Measurements from ENCODE around the gene MRPL54.

DNA sequence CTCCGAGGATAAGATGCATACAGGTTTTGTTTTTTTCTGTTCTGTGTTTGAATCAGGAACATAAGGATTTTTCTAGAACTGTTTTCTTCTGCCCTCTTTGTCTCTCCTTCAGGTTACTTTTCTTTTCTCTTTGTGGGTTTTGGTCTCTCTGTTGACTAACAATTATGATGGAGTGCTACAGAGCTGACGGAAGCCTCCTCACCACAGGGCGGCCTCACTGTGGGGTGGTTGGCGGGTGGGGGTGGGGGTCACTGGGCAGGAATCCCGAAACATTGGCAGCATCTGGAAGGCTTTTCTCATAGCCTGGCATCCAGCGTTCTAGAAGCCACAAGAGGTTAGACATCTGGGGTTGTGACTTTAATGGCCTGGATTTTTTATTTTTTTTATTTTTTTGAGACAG, 35.7 kb downstream of the MRPL54 start:
- TF ChIP-seq, protein P1, sequence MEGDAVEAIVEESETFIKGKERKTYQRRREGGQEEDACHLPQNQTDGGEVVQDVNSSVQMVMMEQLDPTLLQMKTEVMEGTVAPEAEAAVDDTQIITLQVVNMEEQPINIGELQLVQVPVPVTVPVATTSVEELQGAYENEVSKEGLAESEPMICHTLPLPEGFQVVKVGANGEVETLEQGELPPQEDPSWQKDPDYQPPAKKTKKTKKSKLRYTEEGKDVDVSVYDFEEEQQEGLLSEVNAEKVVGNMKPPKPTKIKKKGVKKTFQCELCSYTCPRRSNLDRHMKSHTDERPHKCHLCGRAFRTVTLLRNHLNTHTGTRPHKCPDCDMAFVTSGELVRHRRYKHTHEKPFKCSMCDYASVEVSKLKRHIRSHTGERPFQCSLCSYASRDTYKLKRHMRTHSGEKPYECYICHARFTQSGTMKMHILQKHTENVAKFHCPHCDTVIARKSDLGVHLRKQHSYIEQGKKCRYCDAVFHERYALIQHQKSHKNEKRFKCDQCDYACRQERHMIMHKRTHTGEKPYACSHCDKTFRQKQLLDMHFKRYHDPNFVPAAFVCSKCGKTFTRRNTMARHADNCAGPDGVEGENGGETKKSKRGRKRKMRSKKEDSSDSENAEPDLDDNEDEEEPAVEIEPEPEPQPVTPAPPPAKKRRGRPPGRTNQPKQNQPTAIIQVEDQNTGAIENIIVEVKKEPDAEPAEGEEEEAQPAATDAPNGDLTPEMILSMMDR (IDR thresholded peaks at IDR 0.05; ENCODE audit: insufficient read depth, low read length), result no peak
- TF ChIP-seq POLR2AphosphoS5 (IDR thresholded peaks at IDR 0.05; ENCODE audit: low read depth) (no peak), GABPA (IDR thresholded peaks at IDR 0.05; ENCODE audit: low read depth) (no peak)
- TF ChIP-seq, protein P2, sequence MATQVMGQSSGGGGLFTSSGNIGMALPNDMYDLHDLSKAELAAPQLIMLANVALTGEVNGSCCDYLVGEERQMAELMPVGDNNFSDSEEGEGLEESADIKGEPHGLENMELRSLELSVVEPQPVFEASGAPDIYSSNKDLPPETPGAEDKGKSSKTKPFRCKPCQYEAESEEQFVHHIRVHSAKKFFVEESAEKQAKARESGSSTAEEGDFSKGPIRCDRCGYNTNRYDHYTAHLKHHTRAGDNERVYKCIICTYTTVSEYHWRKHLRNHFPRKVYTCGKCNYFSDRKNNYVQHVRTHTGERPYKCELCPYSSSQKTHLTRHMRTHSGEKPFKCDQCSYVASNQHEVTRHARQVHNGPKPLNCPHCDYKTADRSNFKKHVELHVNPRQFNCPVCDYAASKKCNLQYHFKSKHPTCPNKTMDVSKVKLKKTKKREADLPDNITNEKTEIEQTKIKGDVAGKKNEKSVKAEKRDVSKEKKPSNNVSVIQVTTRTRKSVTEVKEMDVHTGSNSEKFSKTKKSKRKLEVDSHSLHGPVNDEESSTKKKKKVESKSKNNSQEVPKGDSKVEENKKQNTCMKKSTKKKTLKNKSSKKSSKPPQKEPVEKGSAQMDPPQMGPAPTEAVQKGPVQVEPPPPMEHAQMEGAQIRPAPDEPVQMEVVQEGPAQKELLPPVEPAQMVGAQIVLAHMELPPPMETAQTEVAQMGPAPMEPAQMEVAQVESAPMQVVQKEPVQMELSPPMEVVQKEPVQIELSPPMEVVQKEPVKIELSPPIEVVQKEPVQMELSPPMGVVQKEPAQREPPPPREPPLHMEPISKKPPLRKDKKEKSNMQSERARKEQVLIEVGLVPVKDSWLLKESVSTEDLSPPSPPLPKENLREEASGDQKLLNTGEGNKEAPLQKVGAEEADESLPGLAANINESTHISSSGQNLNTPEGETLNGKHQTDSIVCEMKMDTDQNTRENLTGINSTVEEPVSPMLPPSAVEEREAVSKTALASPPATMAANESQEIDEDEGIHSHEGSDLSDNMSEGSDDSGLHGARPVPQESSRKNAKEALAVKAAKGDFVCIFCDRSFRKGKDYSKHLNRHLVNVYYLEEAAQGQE (IDR thresholded peaks at IDR 0.05; ENCODE audit: insufficient replicate concordance, low read depth), result no peak

All from HL-60 (cell line).